ENCODE data around the gene NDUFAF7.

GRCh38 chr2:37201208-37201607 is 30.2 kb upstream of the NDUFAF7 start:
- TF ChIP-seq POLR2AphosphoS5 (IDR thresholded peaks at IDR 0.05) (no peak), CTCF (IDR thresholded peaks at IDR 0.05) (no peak), POLR2A (IDR thresholded peaks at IDR 0.05) (no peak)

Measured in sigmoid colon (tissue), 4 donors.